Nephron progenitor cell (in vitro differentiated cells): Measurements from ENCODE around the gene ZNF431.

Experiments
- DNase-seq: peaks from one replicate; pipeline ENCODE4 v3.0.0; 2021
- H3K27ac Mint-ChIP-seq: 2 replicates; pipeline ENCODE4 v1.8.0; 2021; ENCODE audit warnings: mild to moderate bottlenecking, moderate library complexity, mixed read lengths
- H3K27me3 Mint-ChIP-seq: 2 replicates; pipeline ENCODE4 v1.8.0; 2021; ENCODE audit warnings: mild to moderate bottlenecking, low read depth, mixed read lengths; ENCODE audit not compliant: poor library complexity
- H3K36me3 Mint-ChIP-seq: 2 replicates; pipeline ENCODE4 v1.8.0; 2021; ENCODE audit warnings: low read depth, mixed read lengths
- H3K4me1 Mint-ChIP-seq: 2 replicates; pipeline ENCODE4 v1.8.0; 2021; ENCODE audit warnings: mixed read lengths
- H3K4me3 Mint-ChIP-seq: 2 replicates; pipeline ENCODE4 v1.8.0; 2021; ENCODE audit warnings: mild to moderate bottlenecking, moderate library complexity, mixed read lengths
- H3K9me3 Mint-ChIP-seq: 2 replicates; pipeline ENCODE4 v1.8.0; 2021; ENCODE audit warnings: mild to moderate bottlenecking, moderate library complexity, mixed read lengths
- CTCF ChIP-seq: fragments of 200-600 bp; sonication (generic); IDR thresholded peaks from 2 replicates; pipeline ENCODE4 v1.5.0; 2021; ENCODE audit warnings: antibody characterized with exemption

ZNF431 gene

GRCh38 chr19:21109116-21109515 is 32.7 kb upstream of the ZNF431 start:
- no peak for TF ChIP-seq CTCF
- Mint-ChIP-seq H3K27me3 (peaks cover 3% of the 10 kb centered on the region), H3K9me3 (peaks cover 63% of the 10 kb centered on the region), H3K27ac (no peak overlapping the region), H3K36me3 (peaks cover 97% of the 10 kb centered on the region), H3K4me1 (no peaks in the 10 kb centered on the region), H3K4me3 (no peak overlapping the region)
- DNase-seq = no peak

- peaks cover 73% of the 10 kb centered on the region for H3K9me3 Mint-ChIP-seq
- no peaks in the 10 kb centered on the region for H3K4me1 Mint-ChIP-seq
- H3K27me3 Mint-ChIP-seq = peaks cover 3% of the 10 kb centered on the region
- no peak overlapping the region for H3K4me3 Mint-ChIP-seq
- peaks cover 97% of the 10 kb centered on the region for H3K36me3 Mint-ChIP-seq
- no peak for TF ChIP-seq CTCF
- no peak for DNase-seq
- no peak overlapping the region for H3K27ac Mint-ChIP-seq
These were observed 31.7 kb upstream of the ZNF431 start for GRCh38 chr19:21110183-21110582.

GRCh38 chr19:21115430-21115829 is 26.4 kb upstream of the ZNF431 start:
- no peak for TF ChIP-seq CTCF
- H3K4me3 Mint-ChIP-seq = no peak overlapping the region
- H3K4me1 Mint-ChIP-seq = no peaks in the 10 kb centered on the region
- no peak for DNase-seq
- H3K36me3 Mint-ChIP-seq = peaks cover 100% of the 10 kb centered on the region
- no peak overlapping the region for H3K27ac Mint-ChIP-seq
- peaks cover 3% of the 10 kb centered on the region for H3K27me3 Mint-ChIP-seq
- H3K9me3 Mint-ChIP-seq = peaks cover 84% of the 10 kb centered on the region

GRCh38 chr19:21117041-21117907 is 24.6 kb upstream of the ZNF431 start:
- Mint-ChIP-seq H3K36me3 (peaks cover 97% of the 10 kb centered on the region), H3K27ac (no peak overlapping the region)

GRCh38 chr19:21126078-21126477 is 15.8 kb upstream of the ZNF431 start:
- no peaks in the 10 kb centered on the region for H3K4me1 Mint-ChIP-seq
- no peak overlapping the region for H3K27ac Mint-ChIP-seq
- H3K27me3 Mint-ChIP-seq = no peaks in the 10 kb centered on the region
- H3K9me3 Mint-ChIP-seq = peaks cover 40% of the 10 kb centered on the region
- no peak for TF ChIP-seq CTCF
- no peak overlapping the region for H3K4me3 Mint-ChIP-seq
- DNase-seq = no peak
- H3K36me3 Mint-ChIP-seq = peaks cover 54% of the 10 kb centered on the region

More at GRCh38 chr19:21117041-21117907, 24.6 kb upstream of the ZNF431 start:
- DNase-seq = no peak
- TF ChIP-seq CTCF = no peak
- Mint-ChIP-seq H3K4me3 (no peak overlapping the region), H3K9me3 (peaks cover 75% of the 10 kb centered on the region), H3K4me1 (no peaks in the 10 kb centered on the region), H3K27me3 (peaks cover 3% of the 10 kb centered on the region)

GRCh38 chr19:21127001-21127400 is 14.8 kb upstream of the ZNF431 start:
- no peak for TF ChIP-seq CTCF
- peaks cover 33% of the 10 kb centered on the region for H3K9me3 Mint-ChIP-seq
- no peak overlapping the region for H3K4me3 Mint-ChIP-seq
- H3K36me3 Mint-ChIP-seq = peaks cover 44% of the 10 kb centered on the region
- H3K27ac Mint-ChIP-seq = peak overlapping the region; percentile 5
- H3K4me1 Mint-ChIP-seq = no peaks in the 10 kb centered on the region
- DNase-seq = no peak
- H3K27me3 Mint-ChIP-seq = no peaks in the 10 kb centered on the region
